ENCODE data around the gene SFTPD.
"Not testable (repeated sequence)": the region's sequence is repeated elsewhere in the genome, so short reads cannot be mapped to it uniquely, and the experiment has no call there.

SFTPD gene

GRCh38 chr10:79936625-79937615 is 12.0 kb downstream of the SFTPD start:
- Mint-ChIP-seq H3K36me3 (no peaks in the 10 kb centered on the region), H3K4me3 (no peak overlapping the region), H3K9me3 (no peaks in the 10 kb centered on the region), H3K4me1 (peaks cover 12% of the 10 kb centered on the region), H3K27ac (no peak overlapping the region), H3K27me3 (peaks cover 14% of the 10 kb centered on the region)

GRCh38 chr10:79933961-79934360 is 14.9 kb downstream of the SFTPD start:
- Mint-ChIP-seq H3K27me3 (peaks cover 25% of the 10 kb centered on the region), H3K27ac (no peak overlapping the region), H3K9me3 (no peaks in the 10 kb centered on the region), H3K4me1 (peaks cover 12% of the 10 kb centered on the region), H3K4me3 (no peak overlapping the region), H3K36me3 (no peaks in the 10 kb centered on the region)

GRCh38 chr10:79932841-79933379 is 16.0 kb downstream of the SFTPD start:
- Mint-ChIP-seq H3K4me3 (no peak overlapping the region), H3K9me3 (no peaks in the 10 kb centered on the region), H3K36me3 (no peaks in the 10 kb centered on the region), H3K4me1 (peaks cover 7% of the 10 kb centered on the region), H3K27me3 (peaks cover 25% of the 10 kb centered on the region), H3K27ac (no peak overlapping the region)

- Mint-ChIP-seq H3K4me1 (peaks cover 7% of the 10 kb centered on the region), H3K27ac (no peak overlapping the region), H3K4me3 (no peak overlapping the region), H3K9me3 (no peaks in the 10 kb centered on the region), H3K36me3 (no peaks in the 10 kb centered on the region), H3K27me3 (peaks cover 25% of the 10 kb centered on the region)
Observed at GRCh38 chr10:79932307-79932706, 16.6 kb downstream of the SFTPD start.

GRCh38 chr10:79930751-79931150 is 18.2 kb downstream of the SFTPD start:
- H3K9me3 Mint-ChIP-seq = no peaks in the 10 kb centered on the region
- H3K4me3 Mint-ChIP-seq = no peak overlapping the region
- peaks cover 7% of the 10 kb centered on the region for H3K4me1 Mint-ChIP-seq
- peaks cover 22% of the 10 kb centered on the region for H3K27me3 Mint-ChIP-seq
- H3K36me3 Mint-ChIP-seq = no peaks in the 10 kb centered on the region
- H3K27ac Mint-ChIP-seq = no peak overlapping the region

- Mint-ChIP-seq H3K27ac (no peak overlapping the region), H3K36me3 (no peaks in the 10 kb centered on the region), H3K4me3 (no peak overlapping the region), H3K4me1 (peaks cover 7% of the 10 kb centered on the region), H3K27me3 (peaks cover 20% of the 10 kb centered on the region), H3K9me3 (no peaks in the 10 kb centered on the region)
Observed at GRCh38 chr10:79930267-79930666, 18.6 kb downstream of the SFTPD start.

- Mint-ChIP-seq H3K36me3 (no peaks in the 10 kb centered on the region), H3K4me3 (no peak overlapping the region), H3K27me3 (peaks cover 20% of the 10 kb centered on the region), H3K27ac (no peak overlapping the region), H3K9me3 (no peaks in the 10 kb centered on the region), H3K4me1 (peaks cover 7% of the 10 kb centered on the region)
Observed at GRCh38 chr10:79929409-79929904, 19.4 kb downstream of the SFTPD start.

GRCh38 chr10:79928028-79928583 is 20.8 kb downstream of the SFTPD start:
- Mint-ChIP-seq H3K4me3 (no peak overlapping the region), H3K27me3 (peaks cover 15% of the 10 kb centered on the region), H3K36me3 (no peaks in the 10 kb centered on the region), H3K27ac (no peak overlapping the region), H3K9me3 (no peaks in the 10 kb centered on the region), H3K4me1 (peaks cover 7% of the 10 kb centered on the region)

GRCh38 chr10:79927111-79927828 is 21.6 kb downstream of the SFTPD start:
- Mint-ChIP-seq H3K27ac (no peak overlapping the region), H3K27me3 (peaks cover 12% of the 10 kb centered on the region), H3K4me3 (no peak overlapping the region), H3K9me3 (no peaks in the 10 kb centered on the region), H3K36me3 (no peaks in the 10 kb centered on the region), H3K4me1 (peaks cover 7% of the 10 kb centered on the region)

GRCh38 chr10:79926037-79926436 is 22.9 kb downstream of the SFTPD start:
- Mint-ChIP-seq H3K4me3 (no peak overlapping the region), H3K36me3 (no peaks in the 10 kb centered on the region), H3K27ac (no peak overlapping the region), H3K4me1 (peaks cover 7% of the 10 kb centered on the region), H3K9me3 (no peaks in the 10 kb centered on the region), H3K27me3 (peaks cover 10% of the 10 kb centered on the region)

GRCh38 chr10:79925614-79926013 is 23.3 kb downstream of the SFTPD start:
- Mint-ChIP-seq H3K36me3 (no peaks in the 10 kb centered on the region), H3K9me3 (no peaks in the 10 kb centered on the region), H3K27me3 (peaks cover 7% of the 10 kb centered on the region)

GRCh38 chr10:79923669-79924068 is 25.2 kb downstream of the SFTPD start:
- Mint-ChIP-seq H3K27me3 (no peaks in the 10 kb centered on the region), H3K9me3 (no peaks in the 10 kb centered on the region), H3K4me1 (peaks cover 9% of the 10 kb centered on the region), H3K36me3 (no peaks in the 10 kb centered on the region), H3K4me3 (no peak overlapping the region), H3K27ac (no peak overlapping the region)

More at GRCh38 chr10:79925614-79926013, 23.3 kb downstream of the SFTPD start:
- Mint-ChIP-seq H3K4me3 (no peak overlapping the region), H3K4me1 (peaks cover 7% of the 10 kb centered on the region), H3K27ac (no peak overlapping the region)

GRCh38 chr10:79923145-79923544 is 25.8 kb downstream of the SFTPD start:
- Mint-ChIP-seq H3K4me1 (peaks cover 14% of the 10 kb centered on the region), H3K36me3 (no peaks in the 10 kb centered on the region), H3K4me3 (no peak overlapping the region), H3K9me3 (no peaks in the 10 kb centered on the region), H3K27ac (no peak overlapping the region), H3K27me3 (no peaks in the 10 kb centered on the region)

- H3K36me3 Mint-ChIP-seq, H3K27ac Mint-ChIP-seq, H3K9me3 Mint-ChIP-seq, H3K27me3 Mint-ChIP-seq, H3K4me3 Mint-ChIP-seq: not testable (repeated sequence)
- peaks cover 14% of the 10 kb centered on the region for H3K4me1 Mint-ChIP-seq
Observed at GRCh38 chr10:79922011-79922412, 26.9 kb downstream of the SFTPD start.

GRCh38 chr10:79915838-79916237 is 33.1 kb downstream of the SFTPD start:
- H3K4me1 Mint-ChIP-seq = peaks cover 14% of the 10 kb centered on the region
- H3K27me3 Mint-ChIP-seq, H3K36me3 Mint-ChIP-seq, H3K27ac Mint-ChIP-seq, H3K4me3 Mint-ChIP-seq, H3K9me3 Mint-ChIP-seq: not testable (repeated sequence)

Data from activated naive CD4-positive, alpha-beta T cell treated with anti-CD3 and anti-CD28 coated beads, Interleukin-2, amount 50 U/mL, for 24 hours (primary cell).